ENCODE results near the gene FAM163B. TPM values are rescaled to one million over a fixed set of nuclear protein-coding genes. Genes with fewer than 3 reads are reported as not detected.

Gene FAM163B
- total and polyA plus RNA-seq, 2 donors (not counting 3 experiments of a cell fraction or from before 2014, with no cell fraction given): not detected

GRCh38 chr9:133621725-133622267 lies 12.6 kb upstream of the FAM163B start:
- Histone ChIP-seq H3K4me1 (ENCODE audit: control insufficient read depth, extremely low read depth, insufficient read depth, low read length) (no peaks in the 10 kb centered on the region), H3K9ac (replicated peaks; ENCODE audit: extremely low read depth, insufficient read depth, low read length) (no peak overlapping the region), H3K27ac (ENCODE audit: insufficient read depth, low read depth, low read length) (no peak overlapping the region), H3K79me2 (ENCODE audit: control insufficient read depth, insufficient read depth, low read length) (no peaks in the 10 kb centered on the region), H3K9me1 (replicated peaks; ENCODE audit: control insufficient read depth, extremely low read depth, insufficient read depth, low read length) (no peaks in the 10 kb centered on the region), H3K27me3 (ENCODE audit: control insufficient read depth in 2 of 2, insufficient read depth in 2 of 2, low read length in 2 of 2) (peaks cover 3 to 4% of the 10 kb centered on the region in 2 experiments), H3K36me3 (ENCODE audit: control insufficient read depth in 2 of 2, extremely low read depth in 1 of 2, insufficient read depth in 2 of 2, low read length in 2 of 2) (no peaks in the 10 kb centered on the region), H3K4me2 (ENCODE audit: insufficient read depth, low read length) (no peak overlapping the region), H4K20me1 (replicated peaks; ENCODE audit: control insufficient read depth, extremely low read depth, insufficient read depth, low read length) (no peaks in the 10 kb centered on the region), H2AFZ (ENCODE audit: low read depth, low read length) (no peak overlapping the region), H3K4me3 (replicated peaks in 1 of 3; ENCODE audit: insufficient read depth in 1 of 3, low read depth in 1 of 3, low read length in 3 of 3) (no peak overlapping the region), H3K9me3 (replicated peaks; ENCODE audit: control insufficient read depth, insufficient read depth, low read length) (no peaks in the 10 kb centered on the region)
- intact Hi-C loops (cut with micrococcal nuclease): no loop called here
- FAIRE-seq (no peak), DNase-seq (ENCODE audit: low read depth, low spot score) (no peak)
- ChIA-PET CTCF (no interaction called here), POLR2A (no interaction called here)
- dilution Hi-C loops (cut with MboI; ENCODE audit: extremely low pct_ligation_motif_present, low sequenced_read_pairs): no loop called here
- no TSS peak for BruUV-seq (replicated peaks)
- no peak for TF ChIP-seq FOS (IDR thresholded peaks at IDR 0.05; ENCODE audit: borderline replicate concordance, insufficient read depth, low read length)
- TF ChIP-seq MYC (IDR thresholded peaks at IDR 0.05; ENCODE audit: low read depth, low read length): no peak
- TF ChIP-seq GATA2 (IDR thresholded peaks at IDR 0.05; ENCODE audit: insufficient read depth, insufficient read length, low read depth, low read length): no peak
- TF ChIP-seq JUN (IDR thresholded peaks at IDR 0.05; ENCODE audit: borderline replicate concordance, insufficient read depth, insufficient read length, low read depth): no peak
- no peak for TF ChIP-seq POLR2A (IDR thresholded peaks at IDR 0.05; ENCODE audit: low read depth, low read length)
- TF ChIP-seq MAX (IDR thresholded peaks at IDR 0.05; ENCODE audit: insufficient read depth, insufficient read length): no peak

- intact Hi-C loops (cut with micrococcal nuclease) (no loop called here), dilution Hi-C loops (cut with MboI; ENCODE audit: extremely low pct_ligation_motif_present, low sequenced_read_pairs) (no loop called here)
- ChIA-PET CTCF (no interaction called here), POLR2A (no interaction called here)
- H3K9ac ChIP-seq (replicated peaks; ENCODE audit: extremely low read depth, insufficient read depth, low read length): no peak overlapping the region
- H3K36me3 ChIP-seq (ENCODE audit: control insufficient read depth in 2 of 2, extremely low read depth in 1 of 2, insufficient read depth in 2 of 2, low read length in 2 of 2): no peaks in the 10 kb centered on the region
- DNase-seq (ENCODE audit: low read depth, low spot score) (no peak), FAIRE-seq (no peak)
- no peak overlapping the region for H3K27ac ChIP-seq (ENCODE audit: insufficient read depth, low read depth, low read length)
- no peaks in the 10 kb centered on the region for H3K9me1 ChIP-seq (replicated peaks; ENCODE audit: control insufficient read depth, extremely low read depth, insufficient read depth, low read length)
- H3K4me3 ChIP-seq (replicated peaks in 1 of 3; ENCODE audit: insufficient read depth in 1 of 3, low read depth in 1 of 3, low read length in 3 of 3): no peak overlapping the region
- no peak overlapping the region for H2AFZ ChIP-seq (ENCODE audit: low read depth, low read length)
- no peaks in the 10 kb centered on the region for H3K79me2 ChIP-seq (ENCODE audit: control insufficient read depth, insufficient read depth, low read length)
- H4K20me1 ChIP-seq (replicated peaks; ENCODE audit: control insufficient read depth, extremely low read depth, insufficient read depth, low read length): no peaks in the 10 kb centered on the region
- no peak for TF ChIP-seq CTCF (IDR thresholded peaks at IDR 0.05; ENCODE audit: extremely low read depth in 1 of 2, insufficient read depth in 1 of 2, low read depth in 1 of 2, low read length in 2 of 2)
- no peak overlapping the region for H3K4me2 ChIP-seq (ENCODE audit: insufficient read depth, low read length)
- no peaks in the 10 kb centered on the region for H3K9me3 ChIP-seq (replicated peaks; ENCODE audit: control insufficient read depth, insufficient read depth, low read length)
- H3K27me3 ChIP-seq (ENCODE audit: control insufficient read depth in 2 of 2, insufficient read depth in 2 of 2, low read length in 2 of 2): peaks cover 3 to 4% of the 10 kb centered on the region in 2 experiments
- BruUV-seq (replicated peaks): no TSS peak
- H3K4me1 ChIP-seq (ENCODE audit: control insufficient read depth, extremely low read depth, insufficient read depth, low read length): no peaks in the 10 kb centered on the region
Observed at GRCh38 chr9:133619791-133620190, 10.6 kb upstream of the FAM163B start.

Measured in endothelial cell of umbilical vein (primary cell).